GM12892 (cell line): ENCODE results near the gene ZCCHC14.

Experiments used
- POLR2A ChIP-seq: IDR thresholded peaks from 2 replicates; pipeline ENCODE4 v1.6.1; 2011; ENCODE audit warnings: low read depth, low read length, control low read depth
- POLR2AphosphoS5 ChIP-seq: IDR thresholded peaks from 2 replicates; pipeline ENCODE4 v1.6.1; 2011; ENCODE audit warnings: low read depth, low read length, control low read depth
- TAF1 ChIP-seq: IDR thresholded peaks from 2 replicates; pipeline ENCODE4 v1.6.1; 2011; ENCODE audit warnings: low read depth, mild to moderate bottlenecking, control low read depth, low read length, borderline replicate concordance

GRCh38 chr16:87526238-87526947, 33.6 kb upstream of the ZCCHC14 start:
- TF ChIP-seq TAF1 (no peak), POLR2A (no peak), POLR2AphosphoS5 (no peak)
